Stimulated activated CD4-positive, alpha-beta T cell treated with anti-CD3 and anti-CD28 coated beads, Interleukin-4, amount 100 ng/mL, for 48 hours (primary cell): Measurements from ENCODE around the gene TSPAN32.

Experiments used
- DNase-seq, 2 donors: peaks; one replicate each; pipeline ENCODE4 v3.0.0-alpha.2; 2020; ENCODE audit warnings: low read depth in 2 of 2

Gene TSPAN32

DNA sequence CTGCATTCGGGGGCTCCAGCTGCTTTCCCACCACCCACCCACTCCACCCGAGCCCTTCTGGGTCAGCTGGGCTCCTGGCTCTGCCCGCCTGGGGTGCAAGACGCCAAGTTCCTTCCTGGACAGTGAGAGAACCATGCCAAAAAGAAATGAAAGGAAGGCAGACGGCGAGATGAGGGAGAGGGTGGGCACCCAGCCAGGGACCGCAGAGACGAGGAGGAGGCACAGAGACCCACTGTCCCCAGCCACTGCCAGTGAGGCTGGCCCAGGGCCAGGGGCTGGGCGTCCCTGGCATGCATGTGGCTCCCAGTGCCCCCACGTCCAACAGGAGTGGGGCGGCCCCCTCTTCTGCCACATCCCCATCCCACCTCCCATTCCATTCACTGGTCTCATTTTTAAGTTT lies 64.5 kb downstream of the TSPAN32 start:
- no peak for DNase-seq

DNA sequence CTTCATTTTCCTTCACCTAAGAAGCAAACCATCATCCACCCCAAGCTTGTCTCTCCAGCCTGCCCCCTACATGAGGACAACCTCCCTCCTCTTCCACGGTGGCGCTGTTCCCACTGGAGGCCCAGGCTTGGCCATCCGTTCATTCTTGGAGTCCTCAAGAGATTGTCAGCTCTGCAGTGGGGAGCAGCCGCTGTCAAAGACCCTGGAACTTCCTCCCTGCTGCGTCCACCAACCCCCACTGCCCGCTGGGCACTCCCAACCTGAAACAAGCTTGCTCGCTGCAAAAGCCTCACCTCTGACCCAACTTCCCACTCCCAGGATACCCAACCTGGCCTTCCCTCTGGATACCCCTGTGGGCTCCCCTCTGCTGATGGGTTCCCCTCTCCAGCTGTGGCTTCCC lies 64.9 kb downstream of the TSPAN32 start:
- no peak for DNase-seq

DNA sequence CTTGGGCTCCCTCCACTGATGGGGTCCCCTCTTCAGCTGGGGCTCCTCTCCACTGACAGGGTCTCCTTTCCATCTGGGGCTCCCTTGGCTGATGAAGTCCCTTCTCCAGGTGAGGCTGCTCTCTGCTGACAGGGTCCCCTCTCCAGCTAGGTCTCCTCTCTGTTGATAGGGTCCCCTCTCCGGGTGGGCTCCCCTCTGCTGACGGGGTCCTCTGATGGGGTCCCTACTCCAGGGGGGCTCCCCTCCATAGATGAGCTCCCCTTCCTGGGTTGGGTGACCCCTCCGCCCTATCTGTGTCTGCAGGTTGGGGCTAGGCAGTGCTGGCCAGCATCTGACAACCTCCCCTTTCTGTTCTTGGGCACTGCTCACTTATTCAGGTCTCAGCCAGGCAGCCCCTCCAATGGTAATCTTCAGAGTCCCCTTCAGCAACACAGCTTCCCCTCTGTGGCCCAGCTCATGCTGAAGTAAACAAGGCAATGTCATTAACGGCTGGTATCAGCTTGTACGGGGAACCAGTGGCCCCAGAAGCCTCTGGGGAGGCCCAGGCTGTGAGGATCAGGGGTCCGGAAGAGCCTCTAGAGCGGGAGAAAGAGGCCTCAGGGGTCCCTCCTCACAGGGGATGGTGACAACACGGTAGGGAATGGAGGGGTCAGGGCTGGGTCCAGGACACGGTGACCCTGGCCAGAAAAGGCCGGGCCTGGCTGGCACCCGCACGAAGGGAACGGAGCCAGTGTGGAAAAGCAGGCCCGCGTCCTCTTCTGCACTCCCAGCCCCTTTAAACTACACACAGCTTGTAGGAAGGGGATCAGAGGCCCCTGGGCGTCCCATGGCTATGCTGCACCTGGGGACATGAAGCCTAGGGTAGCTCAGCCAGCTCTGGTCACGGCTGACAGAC lies 65.7 kb downstream of the TSPAN32 start:
- no peak for DNase-seq
